HG03159 (cell line): Measurements from ENCODE around the gene PARD6G.

Source experiments
- ATAC-seq: cut with Tn5 transposase; IDR thresholded peaks from one replicate; pipeline ENCODE4 v1.9.1; 2021; ENCODE audit warnings: mild to moderate bottlenecking, moderate library complexity; ENCODE audit not compliant: unreplicated experiment

Gene PARD6G

GRCh38 chr18:80157708-80158343, 89.5 kb downstream of the PARD6G start:
- no peak for ATAC-seq

DNA sequence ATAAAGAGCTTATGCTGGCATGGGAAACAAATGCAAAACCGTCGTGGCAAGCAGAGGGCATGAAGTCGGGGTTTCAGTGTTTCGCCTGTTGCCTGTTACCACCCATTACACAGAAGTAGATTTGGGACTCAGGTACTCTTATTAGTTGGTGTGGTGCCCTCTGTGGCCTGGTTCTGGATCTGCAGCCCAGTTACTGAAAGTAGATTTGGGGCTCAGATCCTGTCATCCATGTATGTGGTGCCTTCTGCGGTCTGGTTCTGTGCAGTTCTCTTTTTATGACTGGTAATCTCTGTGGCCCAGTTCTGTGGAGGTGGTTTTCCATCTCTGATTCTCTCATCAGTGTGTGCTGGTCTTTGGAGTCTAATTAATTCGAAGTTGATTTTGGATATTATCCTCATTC, 93.0 kb downstream of the PARD6G start:
- ATAC-seq: peak; percentile 81

DNA sequence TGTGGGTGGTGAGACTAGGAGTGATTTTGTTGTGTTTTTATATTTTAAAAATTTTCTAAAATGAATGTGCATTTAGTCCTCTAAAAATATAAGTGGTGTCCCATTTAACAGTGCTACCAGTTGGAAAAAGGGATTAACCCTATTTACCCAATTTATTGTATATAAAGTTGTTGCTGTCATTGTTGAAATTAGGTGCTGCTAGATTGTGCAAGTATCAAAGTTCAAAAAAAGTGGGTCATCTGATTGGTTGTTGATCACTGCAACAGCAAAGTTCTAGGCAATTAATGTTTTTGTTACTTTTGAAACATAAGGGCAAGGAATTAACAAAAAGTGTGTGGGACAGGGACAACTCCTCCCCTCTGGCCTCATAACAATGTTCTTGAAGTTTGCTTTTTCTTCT, 97.6 kb downstream of the PARD6G start:
- no peak for ATAC-seq

DNA sequence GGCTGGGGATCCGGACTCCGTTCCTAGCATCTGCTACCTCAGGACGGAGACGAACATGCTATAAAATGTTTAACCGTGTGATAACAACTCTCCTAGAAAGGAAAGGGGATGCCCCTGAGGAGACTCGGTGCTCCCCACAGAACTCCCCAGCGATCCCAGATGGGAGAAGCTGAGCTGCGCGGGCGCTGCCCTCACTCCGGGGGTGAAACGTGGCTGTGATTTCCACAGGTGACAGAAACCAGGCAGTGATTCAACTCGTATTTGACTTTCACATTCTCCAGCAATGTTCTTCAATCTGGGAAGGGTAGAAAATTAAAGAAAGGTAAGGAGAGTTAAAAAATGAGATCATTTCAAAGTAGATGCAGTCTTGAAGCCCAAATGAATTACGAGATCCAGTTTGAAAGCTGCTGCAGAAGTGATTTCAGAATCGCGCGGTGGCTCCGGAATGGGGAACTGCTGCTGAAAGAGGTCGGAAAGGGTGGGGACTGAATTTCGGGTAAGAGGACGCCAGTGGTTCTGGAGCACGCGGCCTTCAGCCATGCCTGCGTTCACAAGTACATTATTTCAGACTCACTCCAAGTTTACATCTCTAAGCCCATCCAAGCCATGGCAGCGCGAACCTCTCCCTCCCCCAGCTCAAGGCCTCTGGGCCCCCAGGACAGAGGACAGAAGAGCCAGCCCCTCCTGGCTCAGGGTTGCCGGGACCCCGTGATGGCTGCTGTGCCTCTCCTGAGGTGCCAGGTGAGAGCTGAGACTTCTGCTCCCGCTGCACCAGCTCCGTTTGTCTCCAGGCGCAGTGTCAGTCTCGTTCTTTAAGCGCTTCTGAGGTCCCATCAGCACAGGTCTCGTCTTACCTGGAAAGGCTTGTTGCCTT, 98.8 kb downstream of the PARD6G start:
- ATAC-seq: peak; percentile 0

DNA sequence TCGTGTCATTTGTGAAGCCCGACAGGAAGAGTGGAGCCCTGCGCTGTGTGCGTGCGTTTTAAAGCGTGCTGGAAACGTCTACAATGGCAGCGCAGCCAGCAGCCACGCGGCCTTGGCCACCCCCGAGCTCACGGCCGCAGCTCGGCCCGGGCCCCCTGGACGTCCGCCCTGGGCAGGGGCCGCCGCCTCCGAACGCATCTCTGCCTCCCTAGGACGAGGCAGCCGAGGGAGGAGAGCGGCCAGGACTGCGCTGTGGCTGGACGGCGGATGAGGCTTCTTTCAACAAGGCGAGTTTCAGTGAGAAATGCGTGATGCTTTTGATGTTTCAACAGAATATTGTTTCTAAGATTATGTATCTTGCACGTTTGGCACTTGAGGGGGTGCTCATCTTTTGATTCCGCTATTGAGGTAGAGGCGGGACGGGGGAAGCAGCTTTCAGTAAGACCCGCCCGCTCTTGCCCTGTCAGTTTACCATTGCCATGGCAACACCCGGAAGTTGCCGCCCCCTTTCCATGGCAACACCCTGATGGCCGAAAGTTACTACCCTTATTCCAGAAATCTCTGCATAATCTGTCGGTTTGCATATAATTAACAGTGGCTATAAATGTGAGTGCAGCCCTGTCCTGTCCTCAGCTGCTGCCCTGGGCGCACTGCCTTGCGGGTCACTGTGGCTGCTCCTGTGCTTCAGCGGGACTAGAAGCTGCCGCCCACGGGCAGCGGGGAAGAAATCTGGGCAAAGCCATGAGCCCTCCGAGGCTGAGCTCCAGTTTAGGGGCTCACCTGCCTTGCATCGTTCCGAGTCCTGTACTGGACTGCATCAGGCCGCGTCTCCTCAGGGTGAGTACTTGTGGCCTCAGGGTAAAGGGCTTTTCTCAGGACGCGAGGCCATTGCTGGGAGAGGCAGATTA, 99.6 kb downstream of the PARD6G start:
- peak; percentile 89 for ATAC-seq

- peak; percentile 33 for ATAC-seq
Measured at GRCh38 chr18:80147037-80147417, 100.3 kb downstream of the PARD6G start.

DNA sequence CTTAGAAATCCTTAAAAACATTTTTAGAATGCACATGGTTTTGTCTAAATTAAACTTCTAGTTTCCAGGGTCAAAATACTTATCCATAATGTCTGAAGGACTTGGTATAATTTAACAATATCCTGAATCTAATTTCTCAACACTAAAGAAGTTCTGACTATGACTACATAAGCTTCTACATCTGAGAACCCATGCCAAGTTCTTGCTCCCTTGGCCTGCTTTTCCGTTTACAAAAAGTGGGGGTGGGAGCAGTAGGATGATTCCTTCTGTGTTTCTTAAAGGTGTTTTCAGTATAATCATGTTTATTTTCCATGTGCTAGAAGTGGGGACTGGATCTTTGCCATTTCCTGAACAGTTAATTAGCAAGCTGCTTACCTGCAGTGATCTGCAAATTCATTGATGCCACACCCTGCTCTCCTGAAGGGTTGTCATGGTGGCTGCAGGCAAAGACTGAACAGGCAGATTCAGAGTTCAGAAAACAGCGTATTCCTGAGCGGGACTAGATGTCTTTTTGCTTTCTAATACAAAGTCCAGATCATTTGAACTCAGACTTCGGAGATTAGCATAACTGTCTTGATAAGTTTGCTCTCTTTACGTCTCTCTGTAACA, 102.0 kb downstream of the PARD6G start:
- ATAC-seq: no peak

DNA sequence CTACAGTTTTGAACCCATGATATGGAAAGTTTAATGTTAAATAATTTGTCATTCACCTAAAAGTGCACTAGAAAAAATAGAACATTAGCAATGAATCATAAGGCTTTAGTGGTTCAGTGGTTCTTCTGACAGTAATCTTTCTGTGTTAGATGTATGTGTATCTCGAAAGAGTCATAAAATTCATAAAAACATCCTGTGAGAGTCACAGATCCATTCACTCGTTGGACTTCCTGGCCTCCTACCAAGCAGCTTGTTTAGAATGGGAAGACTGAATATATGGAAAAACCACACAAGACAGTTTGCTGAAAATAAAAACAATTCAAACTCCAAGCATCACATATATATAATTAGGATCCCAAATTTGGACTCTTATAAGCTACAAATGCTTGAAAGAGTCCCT, 103.4 kb downstream of the PARD6G start:
- ATAC-seq: no peak

DNA sequence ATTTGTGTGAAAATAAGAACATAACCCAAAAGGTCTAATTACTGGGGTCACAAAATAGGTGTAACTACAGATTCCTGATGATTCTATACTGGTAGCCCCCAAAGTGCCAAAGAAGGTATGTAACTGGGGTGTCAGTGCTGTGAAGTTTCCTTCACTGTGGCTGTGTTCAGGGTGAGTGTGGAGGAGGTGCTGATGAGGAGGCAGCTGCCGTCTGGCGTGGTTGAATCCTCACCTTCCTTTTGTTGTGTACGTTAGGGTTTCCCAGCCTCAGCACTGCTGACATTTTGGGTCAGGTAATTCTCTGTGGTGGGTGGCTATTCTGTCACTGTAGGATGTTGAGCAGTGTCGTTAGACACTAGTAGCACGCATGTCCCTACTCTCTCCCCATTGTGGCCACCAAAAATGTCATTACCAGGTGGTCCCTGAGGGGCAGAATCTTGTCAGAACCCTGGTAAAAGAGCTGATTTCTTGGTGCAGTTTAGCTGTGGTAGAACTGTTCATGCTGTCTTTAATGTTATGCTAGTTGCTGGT, 106.8 kb downstream of the PARD6G start:
- ATAC-seq: no peak

DNA sequence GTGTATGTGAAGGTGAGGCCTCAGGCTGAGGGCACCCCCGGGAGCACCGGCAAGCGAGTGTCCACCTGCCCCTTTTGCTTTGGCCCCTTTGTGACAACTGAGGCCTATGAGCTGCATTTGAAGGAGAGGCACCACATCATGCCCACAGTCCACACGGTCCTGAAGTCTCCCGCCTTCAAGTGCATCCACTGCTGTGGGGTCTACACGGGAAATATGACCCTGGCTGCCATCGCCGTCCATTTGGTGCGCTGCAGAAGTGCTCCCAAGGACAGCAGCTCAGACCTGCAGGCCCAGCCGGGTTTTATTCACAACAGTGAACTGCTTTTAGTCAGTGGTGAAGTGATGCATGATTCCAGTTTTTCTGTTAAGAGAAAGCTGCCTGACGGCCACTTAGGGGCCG, 109.3 kb downstream of the PARD6G start:
- ATAC-seq: no peak

DNA sequence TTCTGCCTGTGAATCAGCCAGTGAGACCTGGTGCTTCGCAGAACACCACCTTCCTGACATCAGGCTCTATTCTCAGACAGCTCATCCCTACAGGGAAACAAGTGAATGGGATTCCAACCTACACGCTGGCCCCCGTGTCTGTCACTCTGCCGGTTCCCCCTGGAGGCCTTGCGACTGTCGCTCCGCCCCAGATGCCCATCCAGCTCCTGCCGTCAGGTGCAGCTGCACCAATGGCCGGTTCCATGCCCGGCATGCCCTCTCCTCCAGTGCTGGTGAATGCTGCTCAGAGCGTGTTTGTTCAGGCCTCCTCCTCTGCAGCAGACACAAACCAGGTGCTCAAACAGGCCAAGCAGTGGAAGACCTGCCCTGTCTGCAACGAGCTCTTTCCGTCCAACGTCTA, 110.2 kb downstream of the PARD6G start:
- no peak for ATAC-seq

GRCh38 chr18:80136679-80137078, 110.6 kb downstream of the PARD6G start:
- ATAC-seq: no peak

DNA sequence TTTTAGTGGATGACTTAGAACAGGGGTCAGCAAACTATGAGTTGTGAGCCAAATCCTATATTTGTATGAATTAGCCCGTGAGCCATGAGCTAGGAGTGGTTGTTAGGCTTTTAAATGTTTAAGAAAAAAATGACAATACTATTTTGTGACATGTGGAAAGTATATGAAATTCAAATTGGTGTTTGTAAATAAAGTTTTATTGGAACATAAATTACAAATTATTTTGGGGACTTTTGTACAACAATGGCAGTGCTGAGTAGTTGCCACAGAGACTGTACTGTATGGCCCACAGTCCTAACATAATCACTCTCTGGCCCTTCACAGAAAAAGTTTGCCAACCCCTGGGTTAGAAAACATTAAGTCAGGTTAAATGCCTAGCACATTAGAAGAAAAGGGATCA, 112.2 kb downstream of the PARD6G start:
- no peak for ATAC-seq

DNA sequence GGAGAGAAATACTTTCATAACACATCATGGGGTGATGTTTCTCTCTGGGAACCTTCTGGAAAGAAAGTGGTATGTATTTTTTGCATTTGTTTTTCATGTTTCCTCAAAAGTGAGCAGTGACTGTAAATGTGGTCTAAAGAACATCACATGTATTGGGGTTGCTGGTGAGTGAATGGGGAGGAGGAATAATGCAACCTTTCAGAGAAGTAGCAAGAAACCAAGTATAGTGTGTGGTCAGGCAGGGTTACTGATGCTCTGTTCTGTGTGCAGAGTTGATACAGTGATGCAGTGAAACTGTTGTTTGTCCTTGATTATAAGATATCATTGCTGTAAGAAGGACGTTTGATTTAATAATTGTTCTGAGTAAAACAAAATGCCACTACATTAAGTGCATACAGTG, 114.2 kb downstream of the PARD6G start:
- no peak for ATAC-seq

DNA sequence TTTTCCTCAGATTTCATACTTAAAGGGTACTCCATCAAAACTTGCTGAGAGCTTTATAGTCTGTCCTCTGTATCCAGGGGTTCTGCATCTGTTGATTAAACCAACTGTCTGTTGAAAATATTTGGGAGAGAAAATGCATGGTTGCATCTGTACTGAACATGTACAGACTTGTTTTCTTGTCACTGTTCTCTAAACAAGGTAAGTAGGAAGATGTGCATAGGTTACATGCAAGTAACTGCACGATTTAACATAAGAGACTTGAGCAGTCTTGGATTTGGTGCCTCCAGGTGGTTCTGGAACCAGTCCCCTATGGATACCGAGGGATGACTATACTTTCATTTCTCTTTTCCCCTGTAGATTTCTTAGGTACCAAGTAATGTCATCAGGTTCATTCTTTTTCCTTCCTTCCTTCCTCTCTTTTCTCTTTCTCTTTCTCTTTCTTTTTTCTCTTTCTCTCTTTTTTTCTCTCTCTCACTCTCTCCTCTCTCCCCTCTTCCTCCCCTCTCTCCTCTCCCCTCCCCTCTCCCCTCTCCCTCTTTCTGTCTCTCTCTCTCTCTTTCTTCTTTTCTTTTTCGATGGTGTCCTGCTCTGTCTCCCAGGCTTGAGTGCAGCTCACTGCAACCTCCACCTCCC, 115.0 kb downstream of the PARD6G start:
- no peak for ATAC-seq

- ATAC-seq: no peak
Measured at GRCh38 chr18:80130555-80130954, 116.8 kb downstream of the PARD6G start.

- ATAC-seq: no peak
Measured at GRCh38 chr18:80129672-80130367, 117.5 kb downstream of the PARD6G start.

DNA sequence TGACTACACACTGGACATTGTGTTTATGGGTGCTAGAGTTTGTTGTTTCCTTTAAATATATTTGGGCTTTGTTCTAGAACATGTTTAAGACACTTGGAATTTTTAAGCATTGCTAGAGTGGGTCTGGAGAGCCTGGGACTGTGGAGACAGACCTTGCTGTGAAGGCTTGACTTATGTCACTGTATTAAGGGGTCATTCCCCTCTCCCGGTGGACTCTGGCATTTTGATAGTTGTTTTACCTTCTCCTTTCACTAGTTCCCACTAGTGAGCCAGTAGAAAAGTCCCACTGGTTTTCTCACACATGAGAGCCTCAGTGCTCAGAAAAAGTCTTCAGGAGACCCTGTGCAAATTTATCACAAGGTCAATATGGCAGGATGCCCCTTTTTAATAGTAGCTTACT, 119.7 kb downstream of the PARD6G start:
- ATAC-seq: no peak

- ATAC-seq: no peak
Measured at GRCh38 chr18:80126797-80127196, 120.5 kb downstream of the PARD6G start.

DNA sequence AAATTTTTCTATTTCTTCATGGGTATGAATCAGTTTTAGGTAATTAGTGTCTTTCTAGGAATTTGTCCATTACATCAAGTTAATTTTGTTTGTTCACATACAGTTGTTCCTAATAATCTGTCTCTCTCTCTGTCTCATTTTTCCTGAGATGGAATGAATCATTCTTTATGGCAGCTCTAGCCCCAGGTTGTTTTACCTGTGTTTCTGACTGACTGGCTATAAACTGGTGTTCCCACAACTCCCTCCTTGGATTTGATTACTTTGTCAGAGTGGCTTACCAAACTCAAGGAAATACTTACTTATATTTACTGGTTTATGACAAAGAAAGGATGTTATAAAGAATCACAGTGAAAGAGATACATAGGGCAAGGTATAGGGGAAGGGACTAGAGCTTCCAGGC, 123.2 kb downstream of the PARD6G start:
- ATAC-seq: no peak
